Esophagus muscularis mucosa (tissue), 4 donors: ENCODE results near the gene NR2E1.

Experiments used
- CTCF ChIP-seq, 3 experiments: fragments of 200-600 bp in 2 of 3; fragments of 450-650 bp in 1 of 3; sonication (generic) in 2 of 3; IDR thresholded peaks; one replicate each; pipeline ENCODE4 v1.5.1; 2017 to 2019; ENCODE audit warnings: antibody characterized with exemption in 3 of 3, mild to moderate bottlenecking in 2 of 3, moderate library complexity in 1 of 3
- EP300 ChIP-seq: sonication (generic); formaldehyde crosslinking; IDR thresholded peaks from one replicate; pipeline ENCODE4 v1.6.1; 2017; ENCODE audit warnings: antibody characterized with exemption
- POLR2A ChIP-seq: fragments of 450-650 bp; IDR thresholded peaks from one replicate; pipeline ENCODE4 v1.6.1; 2017; ENCODE audit warnings: antibody characterized with exemption, moderate library complexity, mild to moderate bottlenecking, low read depth
- POLR2AphosphoS5 ChIP-seq, 2 donors: sonication (generic); formaldehyde crosslinking; IDR thresholded peaks; one replicate each; pipeline ENCODE4 v1.6.1; 2017; ENCODE audit warnings: antibody characterized with exemption in 2 of 2

DNA sequence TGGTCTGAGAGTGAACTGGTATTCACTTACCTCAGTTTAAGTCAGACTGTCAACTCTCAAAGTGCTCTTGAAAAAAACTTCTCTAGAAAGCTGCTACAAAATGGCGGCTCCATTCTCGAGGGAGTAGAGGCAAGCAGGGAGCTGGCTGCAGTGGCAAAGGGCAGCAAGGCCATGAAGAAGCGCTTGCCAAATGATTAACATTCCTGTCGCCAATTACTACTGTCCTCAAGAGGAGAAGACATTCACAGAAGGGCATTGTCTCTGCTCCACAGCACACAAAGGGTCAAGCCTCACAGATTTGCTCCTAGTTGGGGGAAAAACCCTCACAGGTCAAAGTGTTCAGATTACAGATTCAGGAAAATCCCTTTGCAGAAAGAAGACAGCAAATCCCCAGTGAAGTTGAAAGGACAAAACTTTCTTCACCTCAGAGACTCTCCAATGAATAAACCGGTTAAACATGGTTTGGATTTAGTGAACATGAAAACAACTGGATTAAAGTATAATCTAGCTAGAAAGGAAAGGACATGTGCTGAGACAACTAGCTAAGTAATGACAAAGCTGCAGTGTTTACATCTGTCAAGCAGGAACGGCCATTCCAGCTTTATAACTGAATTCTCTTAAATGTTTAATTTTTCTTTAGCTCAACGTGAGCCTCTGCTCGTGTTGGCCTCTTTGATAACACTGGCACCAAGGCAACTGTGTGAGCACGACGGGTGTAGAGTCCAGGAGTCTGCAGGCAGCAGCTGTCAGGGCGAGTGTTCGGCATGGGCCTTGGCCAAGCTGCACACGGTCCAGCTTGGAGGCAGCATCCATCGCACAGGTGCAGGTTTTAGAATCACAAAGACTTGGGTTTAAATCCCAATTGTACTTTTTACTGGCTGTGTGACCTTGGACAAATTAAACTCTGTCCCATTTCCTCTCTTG is 37.6 kb downstream of the NR2E1 start:
- TF ChIP-seq EP300 (no peak), CTCF (IDR thresholded peaks at IDR 0.05) (no peak), POLR2A (no peak), POLR2AphosphoS5 (IDR thresholded peaks at IDR 0.05) (no peak)
